ENCODE results near the gene MOAP1.

The MOAP1 gene

DNA sequence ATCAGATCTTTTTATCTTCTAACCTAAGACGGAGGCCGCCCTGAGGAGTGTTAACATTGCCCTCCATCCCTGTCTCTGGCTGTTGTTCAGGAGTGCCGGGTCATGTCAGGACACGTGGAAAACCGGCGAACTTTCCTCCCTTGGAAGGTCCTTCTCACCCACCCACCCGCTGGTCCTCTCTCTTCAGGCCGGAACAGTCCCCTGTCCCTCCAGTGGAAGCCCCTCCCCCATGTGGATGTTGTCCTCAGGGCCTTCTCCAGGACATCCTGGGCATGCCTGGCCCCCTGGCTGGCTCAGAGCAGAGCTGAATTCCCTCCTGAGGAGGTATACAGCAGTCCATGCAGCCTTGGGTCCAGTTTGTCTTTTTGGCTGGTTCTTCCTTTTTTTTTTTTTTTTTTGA, 48.7 kb downstream of the MOAP1 start:
- no peak overlapping the region for H3K4me3 ChIP-seq (ENCODE audit: low read length)

DNA sequence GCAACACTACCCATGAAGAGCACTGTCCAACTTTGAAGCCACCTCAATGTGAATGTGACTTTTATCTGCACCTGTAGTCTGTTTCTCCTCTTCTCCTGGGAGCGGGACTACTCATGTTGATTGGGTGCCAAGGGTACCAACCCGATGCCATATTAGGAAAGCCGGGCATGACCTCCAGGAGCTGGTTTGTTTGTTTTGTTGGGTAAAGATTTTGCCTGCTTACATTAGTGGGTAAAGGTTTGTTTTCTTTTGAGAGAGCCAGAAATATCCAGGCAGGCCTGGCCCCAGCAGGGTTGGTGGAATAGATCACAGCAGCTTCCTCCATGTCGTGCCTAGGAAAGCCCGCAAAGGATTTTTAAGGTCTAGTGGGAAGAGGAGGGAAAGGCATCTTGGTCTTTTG, 49.3 kb downstream of the MOAP1 start:
- TF ChIP-seq ZNF274 (IDR thresholded peaks at IDR 0.05; ENCODE audit: low read depth, low read length), result no peak
- H3K4me3 ChIP-seq (ENCODE audit: low read length), result no peak overlapping the region

More for the DNA sequence above, 48.7 kb downstream of the MOAP1 start:
- no peak for TF ChIP-seq ZNF274 (IDR thresholded peaks at IDR 0.05; ENCODE audit: low read depth, low read length)

DNA sequence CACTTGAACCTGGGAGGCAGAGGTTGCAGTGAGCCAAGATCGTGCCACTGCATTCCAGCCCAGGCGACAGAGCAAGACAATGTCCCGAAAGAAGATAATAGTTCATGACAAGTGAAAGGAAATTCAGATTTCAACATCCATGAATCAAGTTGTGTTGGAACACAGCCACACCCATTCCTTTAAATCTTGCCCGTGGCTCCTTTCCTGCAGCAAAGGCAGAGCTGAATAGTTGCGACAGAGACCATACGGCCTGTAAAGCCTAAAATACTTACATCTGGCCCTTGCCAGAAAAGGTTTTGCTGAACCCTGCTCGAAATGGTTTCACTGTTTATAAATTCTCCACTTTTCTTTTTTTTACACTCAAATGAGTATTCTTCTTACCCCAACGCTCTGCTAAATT, 51.2 kb downstream of the MOAP1 start:
- no peak overlapping the region for H3K4me3 ChIP-seq (ENCODE audit: low read length)
- TF ChIP-seq ZNF274 (IDR thresholded peaks at IDR 0.05; ENCODE audit: low read depth, low read length), result no peak

DNA sequence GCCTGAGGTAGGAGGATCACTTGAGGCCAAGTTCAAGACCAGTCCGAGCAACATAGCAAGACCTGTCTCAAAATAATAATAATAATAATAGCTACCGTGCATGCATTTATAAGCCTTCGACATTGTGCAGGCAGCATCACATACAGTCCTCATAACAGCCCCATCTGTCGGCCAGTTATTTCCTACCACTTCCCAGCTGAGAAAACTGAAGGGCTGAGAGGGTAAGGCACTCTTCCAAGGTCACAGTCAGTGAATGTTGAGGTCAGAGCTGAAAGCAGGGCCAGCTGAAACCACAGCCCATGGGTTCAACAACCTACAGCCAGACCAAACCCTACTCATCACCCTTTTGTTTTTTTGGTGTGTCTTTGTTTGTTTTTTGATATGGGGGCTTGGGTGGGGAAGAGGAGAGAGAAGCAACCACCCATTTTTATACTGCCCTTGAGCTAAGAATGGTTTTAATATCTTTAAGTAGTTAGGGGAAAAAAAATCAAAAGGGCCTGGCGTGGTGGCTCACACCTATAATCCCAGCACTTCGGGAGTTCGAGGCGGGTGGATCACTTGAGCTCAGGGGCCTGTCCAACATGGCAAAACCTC, 52.1 kb downstream of the MOAP1 start:
- no peak overlapping the region for H3K4me3 ChIP-seq (ENCODE audit: low read length)
- TF ChIP-seq ZNF274 (IDR thresholded peaks at IDR 0.05; ENCODE audit: low read depth, low read length), result no peak

Data from GM08714 (cell line).